GM13976 (cell line): ENCODE data around the gene CISTR.

Experiments
- DNase-seq: peaks from one replicate; pipeline ENCODE4 v3.0.0; 2012; ENCODE audit warnings: low spot score
- in situ Hi-C: fragments of 300-500 bp; cut with MboI; formaldehyde crosslinking; loops from one replicate; pipeline ENCODE4 v1.12.0; 2022; ENCODE audit warnings: low sequenced_read_pairs, mixed read lengths, inconsistent platforms; ENCODE audit not compliant: unreplicated experiment
- TF ChIP-seq, protein P1 (sequence below): IDR thresholded peaks from 2 replicates; pipeline ENCODE4 v1.5.1; 2012; ENCODE audit warnings: borderline replicate concordance, mild to moderate bottlenecking; ENCODE audit not compliant: insufficient read depth; ENCODE audit errors: extremely low read depth, missing control alignments, control extremely low read depth

CISTR gene

DNA sequence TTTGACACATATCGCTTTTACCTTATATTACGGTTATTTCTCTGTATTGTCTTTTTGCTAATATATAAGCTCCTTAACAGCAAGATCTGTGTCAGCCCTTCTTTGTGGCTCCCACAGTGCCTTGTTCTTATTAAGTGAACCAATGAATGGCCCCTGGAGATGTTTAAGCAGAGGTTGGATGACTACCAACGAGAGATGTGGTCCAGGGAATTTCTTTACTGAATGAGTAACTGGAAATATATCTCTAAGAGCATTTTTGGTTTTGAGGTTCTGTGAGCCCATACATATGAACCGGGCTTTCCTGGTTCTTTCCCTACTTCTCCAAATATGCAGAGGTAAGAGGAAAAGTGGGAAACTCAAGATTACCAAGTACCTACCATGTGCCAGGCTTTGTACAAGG lies 48.0 kb downstream of the CISTR start:
- TF ChIP-seq, protein P1, sequence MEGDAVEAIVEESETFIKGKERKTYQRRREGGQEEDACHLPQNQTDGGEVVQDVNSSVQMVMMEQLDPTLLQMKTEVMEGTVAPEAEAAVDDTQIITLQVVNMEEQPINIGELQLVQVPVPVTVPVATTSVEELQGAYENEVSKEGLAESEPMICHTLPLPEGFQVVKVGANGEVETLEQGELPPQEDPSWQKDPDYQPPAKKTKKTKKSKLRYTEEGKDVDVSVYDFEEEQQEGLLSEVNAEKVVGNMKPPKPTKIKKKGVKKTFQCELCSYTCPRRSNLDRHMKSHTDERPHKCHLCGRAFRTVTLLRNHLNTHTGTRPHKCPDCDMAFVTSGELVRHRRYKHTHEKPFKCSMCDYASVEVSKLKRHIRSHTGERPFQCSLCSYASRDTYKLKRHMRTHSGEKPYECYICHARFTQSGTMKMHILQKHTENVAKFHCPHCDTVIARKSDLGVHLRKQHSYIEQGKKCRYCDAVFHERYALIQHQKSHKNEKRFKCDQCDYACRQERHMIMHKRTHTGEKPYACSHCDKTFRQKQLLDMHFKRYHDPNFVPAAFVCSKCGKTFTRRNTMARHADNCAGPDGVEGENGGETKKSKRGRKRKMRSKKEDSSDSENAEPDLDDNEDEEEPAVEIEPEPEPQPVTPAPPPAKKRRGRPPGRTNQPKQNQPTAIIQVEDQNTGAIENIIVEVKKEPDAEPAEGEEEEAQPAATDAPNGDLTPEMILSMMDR, result no peak
- in situ Hi-C loops, result loop anchor here (5.0 kb wide), 1 partner anchor 39 kb away; no protein-coding TSS in a partner anchor
- DNase-seq, result no peak

GRCh38 chr12:53701518-53702264 lies 50.1 kb downstream of the CISTR start:
- peak; percentile 77 for DNase-seq

DNA sequence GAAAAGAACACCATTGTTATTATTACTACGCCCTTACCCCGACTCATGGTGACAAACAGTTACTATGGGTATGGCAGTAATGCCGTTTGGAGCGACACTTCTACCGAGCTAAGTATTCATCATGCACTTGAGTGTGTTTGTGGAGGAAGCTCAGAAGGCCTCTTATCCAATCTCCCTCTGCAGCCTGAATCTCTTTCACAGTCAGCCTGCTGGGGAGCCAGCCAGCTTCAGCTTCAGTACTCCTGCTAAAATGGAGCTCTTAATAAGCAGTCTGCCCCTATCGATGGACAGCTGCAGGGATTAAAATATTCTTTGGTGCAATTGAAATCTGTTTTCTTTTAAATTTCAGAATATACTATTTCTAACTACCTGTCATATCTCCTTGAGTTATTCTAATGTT lies 51.2 kb downstream of the CISTR start:
- TF ChIP-seq, protein P1, result no peak
- no peak for DNase-seq
- in situ Hi-C loops, result loop anchor here (5.0 kb wide), 1 partner anchor 42 kb away; no protein-coding TSS in a partner anchor

More at GRCh38 chr12:53701518-53702264, 50.1 kb downstream of the CISTR start:
- in situ Hi-C loops, result loop anchor here (5.0 kb wide), 1 partner anchor 41 kb away; no protein-coding TSS in a partner anchor
- TF ChIP-seq, protein P1, result peak; percentile 94

DNA sequence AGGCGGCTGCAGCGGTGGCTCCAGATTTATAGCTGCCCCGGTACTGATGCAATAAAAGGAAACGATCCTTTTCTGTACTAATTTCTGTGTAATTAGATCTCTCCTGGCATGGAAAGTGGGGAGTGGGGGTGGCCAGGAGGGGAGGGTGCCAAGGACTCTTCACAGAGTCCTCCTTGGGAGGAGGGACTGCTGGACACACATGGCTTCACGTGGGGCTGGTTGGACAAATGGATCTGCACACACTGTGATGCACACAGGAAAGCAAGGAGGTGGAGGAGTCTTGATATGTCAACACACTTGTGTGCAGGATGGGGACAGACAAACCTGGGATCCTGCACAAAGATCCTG lies 52.1 kb downstream of the CISTR start:
- TF ChIP-seq, protein P1, result no peak
- in situ Hi-C loops, result loop anchor here (5.0 kb wide), 1 partner anchor 43 kb away; no protein-coding TSS in a partner anchor
- no peak for DNase-seq

- no peak for DNase-seq
- TF ChIP-seq, protein P1, result no peak
- in situ Hi-C loops, result no loop called here
These were observed 52.7 kb downstream of the CISTR start for GRCh38 chr12:53698948-53699677.

DNA sequence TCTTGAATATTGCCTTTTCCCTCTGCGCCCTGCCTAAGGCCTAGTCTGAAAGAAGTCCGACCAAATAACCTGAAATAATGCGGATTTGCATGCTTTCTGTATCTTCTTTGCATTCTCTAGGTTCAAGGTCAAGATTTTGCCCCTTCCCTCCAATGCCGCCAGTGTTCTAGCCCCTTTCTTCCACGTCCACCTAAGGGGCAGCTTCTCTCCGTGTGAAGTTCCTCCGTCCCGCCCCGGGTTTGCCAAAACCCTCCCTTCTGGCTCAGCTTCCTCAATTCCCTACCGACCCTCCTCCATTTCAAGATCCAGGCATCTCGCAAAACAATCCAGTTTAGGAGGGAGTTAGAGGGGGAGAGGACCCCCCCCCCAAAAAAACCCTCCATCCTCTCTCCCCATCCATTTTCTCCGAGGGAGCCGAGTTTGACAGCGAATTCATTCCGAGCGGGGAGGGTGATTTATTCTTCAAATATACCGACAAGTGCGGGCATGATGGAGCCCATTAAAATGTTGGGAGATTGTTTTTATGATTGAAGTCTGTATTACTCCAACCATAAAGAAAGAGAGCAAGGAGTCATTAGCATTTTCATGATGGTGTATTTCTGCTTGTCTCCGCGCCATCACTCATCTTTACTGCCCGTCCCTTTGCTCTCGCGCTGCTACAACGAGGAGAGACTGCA lies 55.0 kb downstream of the CISTR start:
- DNase-seq, result peak; percentile 37
- in situ Hi-C loops, result no loop called here
- TF ChIP-seq, protein P1, result no peak
